Body of pancreas (tissue), 4 donors: ENCODE data around the gene PXYLP1. TPM values are rescaled to one million over a fixed set of nuclear protein-coding genes. Genes with fewer than 3 reads are reported as not detected.

ENCODE experiments used
- ATAC-seq: fragments of 150-250 bp; one replicate; pipeline ENCODE4 v1.9.1; 2016
- DNase-seq, 4 donors: peaks; one replicate each; pipeline ENCODE4 v3.0.0-alpha.2; 2019
- H3K27ac ChIP-seq, 4 donors: fragments of 200-600 bp; sonication (generic); 1 replicate in 3 of 4; 2 replicates in 1 of 4; pipeline versions ENCODE4 v1.5.1 to v1.6.1; 2016 to 2019; ENCODE audit warnings: mild to moderate bottlenecking in 1 of 4, mixed read lengths in 1 of 4, moderate library complexity in 1 of 4
- H3K27me3 ChIP-seq, 2 donors: fragments of 200-600 bp; sonication (generic); one replicate each; pipeline ENCODE4 v1.6.0; 2016; ENCODE audit warnings: mild to moderate bottlenecking in 1 of 2
- H3K36me3 ChIP-seq, 2 donors: fragments of 200-600 bp; sonication (generic); replicated peaks in 1 of 2; 2 replicates each; pipeline ENCODE4 v1.5.1; 2016; ENCODE audit warnings: low read depth in 2 of 2; ENCODE audit not compliant: insufficient read depth in 1 of 2
- H3K4me1 ChIP-seq: fragments of 200-600 bp; sonication (generic); one replicate; pipeline ENCODE4 v1.6.0; 2016
- H3K4me3 ChIP-seq, 2 donors: fragments of 200-600 bp; sonication (generic); 1 replicate in 1 of 2; 2 replicates in 1 of 2; pipeline ENCODE4 v1.5.1; 2016 to 2019
- H3K9me3 ChIP-seq, 3 donors: fragments of 200-600 bp; sonication (generic); 1 replicate in 2 of 3; 2 replicates in 1 of 3; pipeline ENCODE4 v1.5.1; 2016
- POLR2A ChIP-seq, 3 donors: fragments of 450-650 bp; IDR thresholded peaks; one replicate each; pipeline ENCODE4 v1.6.1; 2016; ENCODE audit warnings: antibody characterized with exemption in 3 of 3, mild to moderate bottlenecking in 2 of 3
- WGBS, 2 donors: methylation state at CpG; one replicate each; pipeline ENCODE4 v1.1.5; 2017; 5-methylcytosine and 5-hydroxymethylcytosine counted together
- intact Hi-C: fragments of 100-400 bp; cut with DNase I; formaldehyde crosslinking; loops from one replicate; pipeline ENCODE4 v1.15.1; 2023
- total RNA-seq, 2 donors: library from RNA; depleted of rRNA; stranded (reverse); fragments of >200 nt; gene quantifications; one replicate each; pipeline ENCODE4 v1.1.0, GENCODE V29; 2016
- TF ChIP-seq, protein P1 (sequence below), 7 experiments: fragments of 450-650 bp in 4 of 7; fragments of 200-600 bp in 3 of 7; sonication (generic) in 3 of 7; IDR thresholded peaks; one replicate each; pipeline ENCODE4 v1.5.1; 2016 to 2019; ENCODE audit warnings: antibody characterized with exemption in 7 of 7

Gene PXYLP1
- total RNA-seq, 2 donors from 2014 or later, result 9.9 to 10.5 TPM

DNA sequence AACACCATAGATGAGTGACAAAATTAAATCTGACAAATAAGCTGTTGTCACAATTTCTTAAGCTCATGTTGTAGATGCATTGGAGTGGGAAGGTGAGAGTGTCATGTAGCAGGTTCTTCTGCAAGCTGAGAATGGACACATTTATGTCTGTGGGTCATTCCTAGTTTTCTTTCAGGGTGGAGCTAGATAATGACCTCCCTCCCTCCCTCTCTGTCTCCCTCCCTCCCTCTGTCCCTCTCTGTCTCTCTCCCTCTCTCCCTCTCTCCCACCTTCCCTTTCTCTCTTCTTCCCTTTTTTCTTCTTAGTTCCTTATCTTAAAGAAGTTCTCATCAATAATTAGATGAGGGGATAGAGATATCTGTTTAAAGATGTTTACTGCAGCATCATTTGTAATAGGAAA, 36.0 kb downstream of the PXYLP1 start:
- TF ChIP-seq, protein P1, sequence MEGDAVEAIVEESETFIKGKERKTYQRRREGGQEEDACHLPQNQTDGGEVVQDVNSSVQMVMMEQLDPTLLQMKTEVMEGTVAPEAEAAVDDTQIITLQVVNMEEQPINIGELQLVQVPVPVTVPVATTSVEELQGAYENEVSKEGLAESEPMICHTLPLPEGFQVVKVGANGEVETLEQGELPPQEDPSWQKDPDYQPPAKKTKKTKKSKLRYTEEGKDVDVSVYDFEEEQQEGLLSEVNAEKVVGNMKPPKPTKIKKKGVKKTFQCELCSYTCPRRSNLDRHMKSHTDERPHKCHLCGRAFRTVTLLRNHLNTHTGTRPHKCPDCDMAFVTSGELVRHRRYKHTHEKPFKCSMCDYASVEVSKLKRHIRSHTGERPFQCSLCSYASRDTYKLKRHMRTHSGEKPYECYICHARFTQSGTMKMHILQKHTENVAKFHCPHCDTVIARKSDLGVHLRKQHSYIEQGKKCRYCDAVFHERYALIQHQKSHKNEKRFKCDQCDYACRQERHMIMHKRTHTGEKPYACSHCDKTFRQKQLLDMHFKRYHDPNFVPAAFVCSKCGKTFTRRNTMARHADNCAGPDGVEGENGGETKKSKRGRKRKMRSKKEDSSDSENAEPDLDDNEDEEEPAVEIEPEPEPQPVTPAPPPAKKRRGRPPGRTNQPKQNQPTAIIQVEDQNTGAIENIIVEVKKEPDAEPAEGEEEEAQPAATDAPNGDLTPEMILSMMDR (IDR thresholded peaks at IDR 0.05), result no peak
- no peak for TF ChIP-seq POLR2A (IDR thresholded peaks at IDR 0.05)
- intact Hi-C loops, result no loop called here
- Histone ChIP-seq H3K36me3 (no peaks in the 10 kb centered on the region), H3K4me1 (peaks cover 13% of the 10 kb centered on the region), H3K9me3 (no peaks in the 10 kb centered on the region), H3K27ac (no peak overlapping the region), H3K4me3 (no peak overlapping the region), H3K27me3 (no peaks in the 10 kb centered on the region)
- ATAC-seq (no peak), DNase-seq (no peak)

DNA sequence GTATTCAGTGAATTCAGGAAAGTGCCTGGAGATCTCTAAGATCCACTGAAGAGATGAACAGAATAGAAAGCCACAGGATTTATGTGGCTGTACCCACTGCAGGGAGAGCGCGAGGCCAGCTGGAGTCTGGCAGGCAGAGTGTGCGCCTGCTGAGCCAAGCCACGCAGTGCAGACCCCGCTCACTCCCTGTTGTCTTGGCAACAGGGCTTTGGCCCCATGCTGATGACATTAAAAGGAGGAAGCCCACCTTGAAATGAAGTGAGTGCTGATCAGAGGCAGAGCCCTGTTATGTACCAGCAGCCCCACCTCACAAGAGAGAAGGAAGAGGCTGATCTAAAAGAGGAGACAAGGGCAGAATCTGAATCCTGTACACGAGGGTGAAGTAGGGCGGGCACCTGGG, 36.7 kb downstream of the PXYLP1 start:
- peaks cover 13% of the 10 kb centered on the region for H3K4me1 ChIP-seq
- TF ChIP-seq, protein P1 (IDR thresholded peaks at IDR 0.05), result no peak
- TF ChIP-seq POLR2A (IDR thresholded peaks at IDR 0.05), result no peak
- intact Hi-C loops, result no loop called here
- WGBS, 2 donors, result 92 to 94% methylated on average over 7 of the region's 7 CpGs
- no peak for DNase-seq
- no peaks in the 10 kb centered on the region for H3K36me3 ChIP-seq
- no peak for ATAC-seq
- H3K27me3 ChIP-seq, result no peaks in the 10 kb centered on the region
- no peak overlapping the region for H3K4me3 ChIP-seq
- H3K27ac ChIP-seq, result no peak overlapping the region
- no peaks in the 10 kb centered on the region for H3K9me3 ChIP-seq

DNA sequence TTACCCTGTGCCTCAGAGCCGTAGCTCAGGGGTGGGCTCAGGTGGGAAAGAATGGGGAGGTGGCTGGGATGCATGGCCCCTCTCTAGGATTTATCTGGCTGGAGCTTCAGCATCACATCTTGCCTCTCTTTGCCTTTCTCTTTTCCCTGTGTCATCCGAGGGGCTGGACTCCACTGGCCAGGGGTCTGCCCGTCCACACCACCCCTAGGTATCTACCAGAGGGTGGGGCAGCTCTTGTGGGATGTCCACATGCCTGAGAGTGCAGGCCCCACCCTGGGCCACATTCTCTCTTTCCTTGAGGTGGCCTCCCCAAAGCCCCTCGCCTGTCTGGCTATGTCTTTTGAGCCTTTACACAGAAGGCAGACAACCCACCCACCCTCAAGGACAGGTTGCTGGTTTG, 37.2 kb downstream of the PXYLP1 start:
- TF ChIP-seq, protein P1 (IDR thresholded peaks at IDR 0.05), result no peak
- no peak for TF ChIP-seq POLR2A (IDR thresholded peaks at IDR 0.05)
- Histone ChIP-seq H3K27me3 (no peaks in the 10 kb centered on the region), H3K9me3 (no peaks in the 10 kb centered on the region), H3K27ac (no peak overlapping the region), H3K36me3 (no peaks in the 10 kb centered on the region), H3K4me1 (peaks cover 13% of the 10 kb centered on the region), H3K4me3 (no peak overlapping the region)
- ATAC-seq (no peak), DNase-seq (no peak)
- 89 to 93% methylated on average over 4 of the region's 4 CpGs for WGBS, 2 donors
- intact Hi-C loops, result no loop called here

DNA sequence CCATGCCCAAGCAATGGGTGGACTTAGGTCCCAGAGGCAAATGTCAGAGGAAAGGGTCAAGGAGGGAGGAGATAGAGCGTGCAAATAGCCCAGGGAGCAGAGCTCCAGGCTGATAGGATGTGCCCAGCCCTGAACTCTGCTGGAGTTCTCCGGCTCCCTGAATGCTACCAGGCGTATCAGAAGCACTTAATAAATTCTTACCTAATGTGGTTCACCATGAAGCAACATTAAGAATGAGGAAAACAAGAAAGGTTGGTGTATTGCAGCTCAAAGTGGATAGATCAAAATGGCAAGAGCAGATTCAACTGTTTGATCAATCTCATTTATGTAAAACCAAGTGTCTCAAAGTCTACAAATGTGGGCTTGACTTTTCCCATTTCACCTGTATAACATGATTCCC, 38.3 kb downstream of the PXYLP1 start:
- WGBS, 2 donors, result 84 to 93% methylated on average over 3 of the region's 3 CpGs
- TF ChIP-seq, protein P1 (IDR thresholded peaks at IDR 0.05), result no peak
- no peak for TF ChIP-seq POLR2A (IDR thresholded peaks at IDR 0.05)
- ATAC-seq (no peak), DNase-seq (no peak)
- Histone ChIP-seq H3K36me3 (no peaks in the 10 kb centered on the region), H3K27me3 (no peaks in the 10 kb centered on the region), H3K4me3 (no peak overlapping the region), H3K27ac (no peak overlapping the region), H3K9me3 (no peaks in the 10 kb centered on the region), H3K4me1 (peaks cover 13% of the 10 kb centered on the region)
- intact Hi-C loops, result no loop called here

DNA sequence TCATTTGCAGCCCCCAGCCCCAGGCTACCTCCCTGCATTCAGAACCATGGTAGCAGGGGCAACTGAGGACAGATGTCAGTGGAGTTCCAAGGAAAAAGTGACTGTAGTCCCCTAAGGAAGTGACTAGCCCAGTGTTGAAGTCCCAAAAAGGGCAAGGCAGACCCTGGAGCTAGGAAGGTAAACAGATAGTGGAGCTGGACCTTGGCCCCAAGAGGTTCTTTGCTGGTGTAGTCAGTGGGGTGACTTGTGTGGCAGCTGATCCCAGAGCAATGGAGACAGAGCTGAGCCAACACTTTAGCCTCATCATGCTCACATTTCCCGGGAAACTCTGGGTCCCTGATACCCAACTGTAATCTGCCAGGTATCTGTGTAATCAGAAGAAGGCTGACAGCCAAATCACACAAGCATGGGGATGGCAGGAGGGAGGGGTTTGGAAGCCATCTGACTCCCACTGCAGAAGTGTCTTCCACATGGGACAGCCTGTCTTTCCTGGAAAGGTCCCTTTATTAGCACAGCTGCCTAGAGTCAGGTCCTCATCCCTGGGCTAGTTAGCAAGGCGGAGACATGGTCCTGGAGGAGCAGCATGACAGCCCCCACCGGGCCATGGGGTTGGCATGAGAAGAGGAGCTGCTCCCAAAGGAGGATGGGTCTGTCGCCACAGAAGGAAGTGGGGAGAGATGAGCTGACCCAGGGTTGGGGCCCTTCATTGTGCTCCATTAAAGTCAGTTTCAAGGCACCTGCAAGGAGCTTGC, 39.8 kb downstream of the PXYLP1 start:
- Histone ChIP-seq H3K27me3 (no peaks in the 10 kb centered on the region), H3K27ac (no peak overlapping the region), H3K36me3 (no peaks in the 10 kb centered on the region), H3K4me3 (no peak overlapping the region), H3K4me1 (peaks cover 13% of the 10 kb centered on the region), H3K9me3 (no peaks in the 10 kb centered on the region)
- no peak for DNase-seq
- intact Hi-C loops, result no loop called here
- no peak for TF ChIP-seq POLR2A (IDR thresholded peaks at IDR 0.05)
- TF ChIP-seq, protein P1 (IDR thresholded peaks at IDR 0.05), result no peak
- 68 to 74% methylated on average over 3 to 4 of the region's 4 CpGs for WGBS, 2 donors
- no peak for ATAC-seq
